GM12878 (cell line): Measurements from ENCODE around the gene FOXA1.
"Not testable (repeated sequence)": the region's sequence is repeated elsewhere in the genome, so short reads cannot be mapped to it uniquely, and the experiment has no call there.

Source experiments
- CTCF ChIP-seq, 3 experiments: IDR thresholded peaks in 2 of 3; conservative IDR thresholded peaks in 1 of 3; 2 replicates each; pipeline ENCODE4 v1.5.1; 2011; ENCODE audit warnings: low read depth in 3 of 3, low read length in 3 of 3, mild to moderate bottlenecking in 3 of 3, control low read depth in 2 of 3, moderate library complexity in 2 of 3, inconsistent platforms in 1 of 3, mixed read lengths in 1 of 3; ENCODE audit not compliant: control insufficient read depth in 2 of 3, insufficient read depth in 1 of 3; ENCODE audit errors: extremely low read depth in 1 of 3
- JUNB ChIP-seq: IDR thresholded peaks from 2 replicates; pipeline ENCODE4 v1.6.1; 2016; ENCODE audit warnings: antibody characterized with exemption, mild to moderate bottlenecking
- MXI1 ChIP-seq: fragments of 150-350 bp; IDR thresholded peaks from 2 replicates; pipeline ENCODE4 v1.6.1; 2011; ENCODE audit warnings: low read depth, mild to moderate bottlenecking, inconsistent platforms, low read length, improper control_type of control experiment
- NFYB ChIP-seq: IDR thresholded peaks from 2 replicates; pipeline ENCODE4 v1.6.1; 2011; ENCODE audit warnings: low read depth, mild to moderate bottlenecking, low read length, improper control_type of control experiment, moderate library complexity; ENCODE audit not compliant: insufficient read depth
- NRF1 ChIP-seq: conservative IDR thresholded peaks from 2 replicates; pipeline ENCODE4 v1.6.1; 2011; ENCODE audit warnings: mild to moderate bottlenecking, low read depth, low read length, improper control_type of control experiment
- POLR2AphosphoS5 ChIP-seq: IDR thresholded peaks from 2 replicates; pipeline ENCODE4 v1.6.1; 2011; ENCODE audit warnings: mild to moderate bottlenecking, low read length, inconsistent platforms
- TCF3 ChIP-seq: IDR thresholded peaks from 2 replicates; pipeline ENCODE4 v1.6.1; 2012; ENCODE audit warnings: low read depth, mild to moderate bottlenecking, low read length, borderline replicate concordance; ENCODE audit not compliant: insufficient read depth
- ZBTB11 ChIP-seq: fragments of 450-650 bp; formaldehyde crosslinking; IDR thresholded peaks from 2 replicates; pipeline ENCODE4 v1.5.0; 2022; ENCODE audit warnings: mild to moderate bottlenecking, missing genetic modification characterization
- TF ChIP-seq, protein P1 (sequence below): fragments of 450-650 bp; IDR thresholded peaks from 2 replicates; pipeline ENCODE4 v1.6.1; 2017; ENCODE audit warnings: mild to moderate bottlenecking
- TF ChIP-seq, protein P2 (sequence below): IDR thresholded peaks from 2 replicates; pipeline ENCODE4 v1.6.1; 2012; ENCODE audit warnings: mild to moderate bottlenecking, low read depth, low read length

GRCh38 chr14:37555596-37555995, 39.5 kb downstream of the FOXA1 start:
- not testable (repeated sequence) for TF ChIP-seq TCF3; NFYB; POLR2AphosphoS5; NRF1; MXI1; CTCF (IDR thresholded peaks at IDR 0.05 in 2 of 3, conservative IDR thresholded peaks at IDR 0.05 in 1 of 3; ENCODE audit: control insufficient read depth in 2 of 3, extremely low read depth in 1 of 3, insufficient read depth in 1 of 3, low read depth in 3 of 3, low read length in 3 of 3); ZBTB11 (CRISPR knock-in tag); JUNB
- TF ChIP-seq, protein P1, sequence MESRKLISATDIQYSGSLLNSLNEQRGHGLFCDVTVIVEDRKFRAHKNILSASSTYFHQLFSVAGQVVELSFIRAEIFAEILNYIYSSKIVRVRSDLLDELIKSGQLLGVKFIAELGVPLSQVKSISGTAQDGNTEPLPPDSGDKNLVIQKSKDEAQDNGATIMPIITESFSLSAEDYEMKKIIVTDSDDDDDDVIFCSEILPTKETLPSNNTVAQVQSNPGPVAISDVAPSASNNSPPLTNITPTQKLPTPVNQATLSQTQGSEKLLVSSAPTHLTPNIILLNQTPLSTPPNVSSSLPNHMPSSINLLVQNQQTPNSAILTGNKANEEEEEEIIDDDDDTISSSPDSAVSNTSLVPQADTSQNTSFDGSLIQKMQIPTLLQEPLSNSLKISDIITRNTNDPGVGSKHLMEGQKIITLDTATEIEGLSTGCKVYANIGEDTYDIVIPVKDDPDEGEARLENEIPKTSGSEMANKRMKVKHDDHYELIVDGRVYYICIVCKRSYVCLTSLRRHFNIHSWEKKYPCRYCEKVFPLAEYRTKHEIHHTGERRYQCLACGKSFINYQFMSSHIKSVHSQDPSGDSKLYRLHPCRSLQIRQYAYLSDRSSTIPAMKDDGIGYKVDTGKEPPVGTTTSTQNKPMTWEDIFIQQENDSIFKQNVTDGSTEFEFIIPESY, result not testable (repeated sequence)
- TF ChIP-seq, protein P2, sequence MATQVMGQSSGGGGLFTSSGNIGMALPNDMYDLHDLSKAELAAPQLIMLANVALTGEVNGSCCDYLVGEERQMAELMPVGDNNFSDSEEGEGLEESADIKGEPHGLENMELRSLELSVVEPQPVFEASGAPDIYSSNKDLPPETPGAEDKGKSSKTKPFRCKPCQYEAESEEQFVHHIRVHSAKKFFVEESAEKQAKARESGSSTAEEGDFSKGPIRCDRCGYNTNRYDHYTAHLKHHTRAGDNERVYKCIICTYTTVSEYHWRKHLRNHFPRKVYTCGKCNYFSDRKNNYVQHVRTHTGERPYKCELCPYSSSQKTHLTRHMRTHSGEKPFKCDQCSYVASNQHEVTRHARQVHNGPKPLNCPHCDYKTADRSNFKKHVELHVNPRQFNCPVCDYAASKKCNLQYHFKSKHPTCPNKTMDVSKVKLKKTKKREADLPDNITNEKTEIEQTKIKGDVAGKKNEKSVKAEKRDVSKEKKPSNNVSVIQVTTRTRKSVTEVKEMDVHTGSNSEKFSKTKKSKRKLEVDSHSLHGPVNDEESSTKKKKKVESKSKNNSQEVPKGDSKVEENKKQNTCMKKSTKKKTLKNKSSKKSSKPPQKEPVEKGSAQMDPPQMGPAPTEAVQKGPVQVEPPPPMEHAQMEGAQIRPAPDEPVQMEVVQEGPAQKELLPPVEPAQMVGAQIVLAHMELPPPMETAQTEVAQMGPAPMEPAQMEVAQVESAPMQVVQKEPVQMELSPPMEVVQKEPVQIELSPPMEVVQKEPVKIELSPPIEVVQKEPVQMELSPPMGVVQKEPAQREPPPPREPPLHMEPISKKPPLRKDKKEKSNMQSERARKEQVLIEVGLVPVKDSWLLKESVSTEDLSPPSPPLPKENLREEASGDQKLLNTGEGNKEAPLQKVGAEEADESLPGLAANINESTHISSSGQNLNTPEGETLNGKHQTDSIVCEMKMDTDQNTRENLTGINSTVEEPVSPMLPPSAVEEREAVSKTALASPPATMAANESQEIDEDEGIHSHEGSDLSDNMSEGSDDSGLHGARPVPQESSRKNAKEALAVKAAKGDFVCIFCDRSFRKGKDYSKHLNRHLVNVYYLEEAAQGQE, result not testable (repeated sequence)
